Measurements from ENCODE around the gene TSHZ1.

- TF ChIP-seq, protein P1, sequence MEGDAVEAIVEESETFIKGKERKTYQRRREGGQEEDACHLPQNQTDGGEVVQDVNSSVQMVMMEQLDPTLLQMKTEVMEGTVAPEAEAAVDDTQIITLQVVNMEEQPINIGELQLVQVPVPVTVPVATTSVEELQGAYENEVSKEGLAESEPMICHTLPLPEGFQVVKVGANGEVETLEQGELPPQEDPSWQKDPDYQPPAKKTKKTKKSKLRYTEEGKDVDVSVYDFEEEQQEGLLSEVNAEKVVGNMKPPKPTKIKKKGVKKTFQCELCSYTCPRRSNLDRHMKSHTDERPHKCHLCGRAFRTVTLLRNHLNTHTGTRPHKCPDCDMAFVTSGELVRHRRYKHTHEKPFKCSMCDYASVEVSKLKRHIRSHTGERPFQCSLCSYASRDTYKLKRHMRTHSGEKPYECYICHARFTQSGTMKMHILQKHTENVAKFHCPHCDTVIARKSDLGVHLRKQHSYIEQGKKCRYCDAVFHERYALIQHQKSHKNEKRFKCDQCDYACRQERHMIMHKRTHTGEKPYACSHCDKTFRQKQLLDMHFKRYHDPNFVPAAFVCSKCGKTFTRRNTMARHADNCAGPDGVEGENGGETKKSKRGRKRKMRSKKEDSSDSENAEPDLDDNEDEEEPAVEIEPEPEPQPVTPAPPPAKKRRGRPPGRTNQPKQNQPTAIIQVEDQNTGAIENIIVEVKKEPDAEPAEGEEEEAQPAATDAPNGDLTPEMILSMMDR (conservative IDR thresholded peaks at IDR 0.05): no peak
- no peak for TF ChIP-seq ZFX (IDR thresholded peaks at IDR 0.05)
These were observed 36.4 kb downstream of the TSHZ1 start for GRCh38 chr18:75246721-75247610.
